Ureter (tissue), 1 donor: Measurements from ENCODE around the gene NAIF1. TPM values are rescaled to one million over a fixed set of nuclear protein-coding genes. Genes with fewer than 3 reads are reported as not detected.
A peak's percentile ranks its signal among the peaks of the same experiment; 100 is the strongest.

Source experiments
- DNase-seq: peaks from one replicate; pipeline ENCODE4 v3.0.0-alpha.2; 2020; ENCODE audit warnings: low spot score
- total RNA-seq: library from RNA; stranded (reverse); gene quantifications from one replicate; pipeline ENCODE4 v1.2.4, GENCODE V29; 2023
- donor health status: DM: yes; HTN: yes; CAD: no.

NAIF1 gene
- total RNA-seq, 1 donor from 2014 or later = 6.9 TPM

DNA sequence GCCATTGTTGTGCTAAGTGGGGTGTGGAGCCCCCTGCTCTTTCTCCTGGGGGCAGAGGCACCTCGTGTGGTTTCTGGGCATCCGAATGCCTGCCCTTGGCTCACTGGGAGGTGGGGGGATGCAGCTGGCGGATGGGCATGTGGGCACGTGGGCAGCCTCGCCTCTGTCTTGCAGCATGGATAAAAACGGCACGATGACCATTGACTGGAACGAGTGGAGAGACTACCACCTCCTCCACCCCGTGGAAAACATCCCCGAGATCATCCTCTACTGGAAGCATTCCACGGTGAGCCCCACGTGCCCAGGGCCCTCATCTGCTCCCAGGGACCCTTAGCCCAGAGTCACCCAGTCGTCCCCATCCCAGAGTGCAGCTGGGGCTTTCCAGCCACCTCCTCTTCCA, 35.1 kb upstream of the NAIF1 start:
- no peak for DNase-seq

DNA sequence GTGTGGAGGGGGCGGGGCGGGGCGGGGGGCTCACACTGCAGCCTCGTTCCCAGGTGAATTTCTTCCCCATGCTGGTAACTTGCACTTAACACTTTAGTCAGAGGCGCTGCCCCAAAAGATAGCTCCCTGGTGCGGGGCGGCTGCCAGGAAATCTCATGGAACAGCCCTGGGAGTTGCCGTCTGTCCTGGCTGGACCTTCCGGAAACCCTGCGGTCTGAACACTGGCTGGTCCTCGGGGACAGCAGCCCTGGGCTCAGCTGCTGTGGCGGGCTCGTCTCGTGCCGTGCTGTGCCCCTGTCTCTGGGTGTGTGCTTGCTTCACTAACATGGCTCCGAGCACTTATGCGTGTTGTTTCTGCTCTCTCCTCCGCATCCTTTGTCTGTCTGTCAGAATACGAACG, 34.6 kb upstream of the NAIF1 start:
- no peak for DNase-seq

DNA sequence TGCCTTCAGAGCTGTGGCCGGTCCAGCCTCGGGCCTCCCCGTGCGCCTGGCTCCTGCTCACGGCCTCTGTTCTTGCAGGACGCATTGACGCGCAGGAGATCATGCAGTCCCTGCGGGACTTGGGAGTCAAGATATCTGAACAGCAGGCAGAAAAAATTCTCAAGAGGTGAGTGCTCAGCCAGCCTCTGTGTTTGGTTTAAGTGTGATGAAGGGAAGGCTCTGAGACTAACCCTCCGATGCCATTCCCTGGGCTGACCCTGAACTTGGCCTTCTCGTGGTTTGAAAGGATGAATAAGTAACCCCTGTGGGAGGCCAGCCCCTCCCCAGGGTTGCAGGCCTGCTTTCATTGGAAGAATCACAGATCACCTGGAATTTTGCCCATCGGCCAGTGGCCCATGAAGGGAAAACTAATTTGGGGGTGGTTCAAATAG, 34.1 kb upstream of the NAIF1 start:
- DNase-seq = no peak

DNA sequence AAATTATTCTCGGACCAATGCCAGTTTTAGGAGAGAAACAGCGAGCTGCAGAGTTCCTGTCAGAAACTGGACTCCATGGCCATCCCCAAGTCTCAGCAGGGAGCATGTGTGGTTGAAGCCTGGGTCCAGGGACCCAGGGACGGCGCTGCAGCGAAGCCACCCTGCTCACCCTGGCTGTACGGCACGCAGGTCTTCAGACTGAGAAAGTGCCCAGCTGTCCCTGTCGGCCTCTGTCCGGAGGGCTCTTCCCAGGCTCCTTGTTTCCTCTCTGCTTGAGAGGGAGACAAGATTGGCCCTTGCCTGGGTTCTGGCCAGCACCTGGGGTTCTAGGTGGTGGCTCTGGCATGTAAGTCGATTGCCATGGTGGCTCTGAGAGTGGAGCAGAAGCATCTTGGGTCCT, 33.5 kb upstream of the NAIF1 start:
- no peak for DNase-seq

DNA sequence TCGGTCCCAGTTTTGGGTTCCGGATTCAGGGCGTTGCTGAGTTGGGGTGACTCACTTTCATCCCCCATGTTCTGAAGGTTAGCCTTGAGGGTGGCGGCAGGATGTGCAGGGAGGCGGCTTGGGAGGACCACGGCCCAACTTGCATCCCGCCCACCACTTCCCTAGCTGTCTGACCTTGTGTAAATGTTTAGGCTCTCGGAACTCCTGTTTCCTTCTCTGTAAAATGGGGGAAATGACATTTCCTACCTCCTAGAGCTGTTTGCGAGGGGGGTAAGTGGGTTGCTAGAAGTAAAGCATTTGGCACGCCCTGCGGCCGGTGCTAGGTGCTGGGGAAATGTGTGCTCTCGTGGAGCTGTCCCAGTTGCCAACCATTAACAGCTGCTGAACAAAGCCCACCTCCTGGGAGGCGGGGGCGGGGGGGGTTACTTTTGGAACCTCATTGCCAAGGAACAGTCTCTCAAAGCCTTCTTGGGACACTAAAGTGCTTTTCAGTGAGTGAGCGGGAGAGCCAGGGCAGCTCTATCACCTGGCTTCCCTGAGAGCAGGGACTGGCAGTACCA, 32.9 kb upstream of the NAIF1 start:
- DNase-seq = no peak

DNA sequence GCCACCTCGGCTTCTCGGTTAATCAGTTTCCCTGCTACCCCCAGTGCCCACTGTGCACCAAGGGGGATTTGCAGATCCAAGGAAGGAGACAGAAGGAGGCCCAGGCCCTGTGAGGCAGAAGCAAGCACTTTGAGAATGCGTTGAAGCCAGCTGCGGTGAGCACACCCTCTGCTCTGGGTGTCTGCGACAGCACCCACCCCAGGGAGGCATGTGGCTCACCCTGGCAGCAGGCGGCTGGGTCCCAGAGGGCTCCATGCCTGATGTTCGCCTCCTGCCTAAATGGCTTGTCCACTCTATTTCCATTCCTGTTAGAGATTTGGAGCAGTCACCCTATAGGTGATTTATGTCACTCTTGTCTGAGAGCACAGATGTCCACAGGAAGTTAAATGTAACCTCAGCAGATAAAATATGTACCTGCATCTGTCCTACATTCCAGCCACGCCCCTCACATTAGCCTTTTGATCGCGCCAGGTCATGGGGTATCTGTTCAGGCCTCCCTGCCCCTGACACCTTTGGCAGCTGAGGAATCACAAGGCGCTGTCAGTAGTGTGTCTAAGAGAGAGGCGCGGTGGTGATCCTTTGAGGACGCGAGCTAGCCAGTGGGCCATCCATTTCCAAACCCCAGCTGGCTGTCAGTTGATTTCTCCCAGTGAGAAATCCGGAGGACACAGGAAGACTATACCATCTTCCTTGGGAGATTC, 32.3 kb upstream of the NAIF1 start:
- DNase-seq = no peak

DNA sequence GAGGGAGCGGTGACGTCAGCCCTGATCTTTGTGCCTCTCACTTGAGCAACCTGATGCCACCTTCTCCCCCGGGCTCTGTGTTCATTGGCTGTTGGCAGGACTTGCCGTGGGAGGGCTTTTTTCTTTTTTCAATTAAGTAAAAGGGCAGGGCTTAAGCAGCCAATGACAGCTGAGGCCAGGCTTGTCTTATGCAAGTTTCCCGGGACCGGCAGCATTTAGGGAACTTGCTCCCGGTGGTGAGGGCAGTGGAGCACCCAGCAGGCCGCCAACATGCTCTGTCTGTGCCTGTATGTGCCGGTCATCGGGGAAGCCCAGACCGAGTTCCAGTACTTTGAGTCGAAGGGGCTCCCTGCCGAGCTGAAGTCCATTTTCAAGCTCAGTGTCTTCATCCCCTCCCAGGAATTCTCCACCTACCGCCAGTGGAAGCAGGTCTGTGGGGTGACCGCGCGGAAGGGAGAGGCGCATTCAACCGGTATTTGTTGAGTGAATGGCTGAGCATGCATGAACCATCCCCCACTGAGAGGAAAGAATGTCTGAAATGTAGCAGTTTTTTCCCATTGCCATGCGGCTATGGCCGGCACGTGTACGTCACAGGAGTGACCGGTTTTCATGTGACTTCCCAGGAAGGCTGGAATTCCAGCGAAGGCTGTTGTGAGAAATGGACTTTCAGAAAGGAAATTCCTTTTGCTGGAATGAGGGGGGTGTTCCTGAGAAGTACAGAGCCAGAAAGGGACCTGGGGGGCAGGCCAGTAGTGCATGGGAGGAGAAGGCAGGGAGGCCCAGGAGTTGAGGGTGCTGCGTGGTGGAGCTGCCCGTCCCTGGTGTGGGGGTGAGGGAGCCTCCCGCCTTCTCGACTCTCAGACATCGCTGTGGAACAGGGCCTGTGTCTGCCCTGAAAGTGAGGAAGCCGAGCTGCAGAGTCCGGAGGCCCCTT, 31.4 kb upstream of the NAIF1 start:
- DNase-seq = peak; percentile 96

DNA sequence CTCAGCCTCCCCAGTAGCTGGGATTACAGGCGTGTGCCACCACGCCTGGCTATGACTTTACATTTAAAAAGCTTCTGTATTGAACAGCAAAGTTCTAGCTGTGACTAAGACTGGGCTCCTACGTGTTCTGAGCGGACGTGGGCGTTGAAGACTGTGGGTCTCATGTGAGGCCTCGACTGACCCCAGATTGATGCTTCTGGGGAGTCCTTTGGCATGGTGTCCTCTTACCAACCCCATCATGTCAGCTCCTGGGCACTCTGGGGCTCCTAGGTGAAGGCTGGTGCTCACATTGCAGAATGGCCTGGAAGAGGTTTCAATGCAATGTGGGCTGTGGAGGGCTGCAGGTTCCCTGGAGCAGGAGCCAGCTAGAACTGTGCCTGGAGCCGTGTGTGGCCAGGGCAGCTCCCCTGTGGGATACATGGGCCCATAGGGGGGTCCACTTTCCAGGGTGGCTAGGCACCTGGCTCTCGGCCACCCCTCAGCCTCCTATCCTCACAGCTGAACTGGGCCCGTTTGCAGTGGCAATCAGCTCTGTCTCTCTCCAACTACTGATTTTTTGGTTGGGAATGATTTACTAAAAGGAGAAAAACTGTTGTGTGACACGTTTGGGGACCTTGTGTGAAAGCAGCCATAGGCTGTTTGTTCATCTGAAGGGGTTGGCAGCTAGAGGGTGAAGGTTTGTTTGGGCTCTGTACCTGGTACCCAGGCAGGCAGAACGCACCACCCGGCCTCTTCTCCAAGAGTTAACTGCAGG, 30.6 kb upstream of the NAIF1 start:
- DNase-seq = no peak

DNA sequence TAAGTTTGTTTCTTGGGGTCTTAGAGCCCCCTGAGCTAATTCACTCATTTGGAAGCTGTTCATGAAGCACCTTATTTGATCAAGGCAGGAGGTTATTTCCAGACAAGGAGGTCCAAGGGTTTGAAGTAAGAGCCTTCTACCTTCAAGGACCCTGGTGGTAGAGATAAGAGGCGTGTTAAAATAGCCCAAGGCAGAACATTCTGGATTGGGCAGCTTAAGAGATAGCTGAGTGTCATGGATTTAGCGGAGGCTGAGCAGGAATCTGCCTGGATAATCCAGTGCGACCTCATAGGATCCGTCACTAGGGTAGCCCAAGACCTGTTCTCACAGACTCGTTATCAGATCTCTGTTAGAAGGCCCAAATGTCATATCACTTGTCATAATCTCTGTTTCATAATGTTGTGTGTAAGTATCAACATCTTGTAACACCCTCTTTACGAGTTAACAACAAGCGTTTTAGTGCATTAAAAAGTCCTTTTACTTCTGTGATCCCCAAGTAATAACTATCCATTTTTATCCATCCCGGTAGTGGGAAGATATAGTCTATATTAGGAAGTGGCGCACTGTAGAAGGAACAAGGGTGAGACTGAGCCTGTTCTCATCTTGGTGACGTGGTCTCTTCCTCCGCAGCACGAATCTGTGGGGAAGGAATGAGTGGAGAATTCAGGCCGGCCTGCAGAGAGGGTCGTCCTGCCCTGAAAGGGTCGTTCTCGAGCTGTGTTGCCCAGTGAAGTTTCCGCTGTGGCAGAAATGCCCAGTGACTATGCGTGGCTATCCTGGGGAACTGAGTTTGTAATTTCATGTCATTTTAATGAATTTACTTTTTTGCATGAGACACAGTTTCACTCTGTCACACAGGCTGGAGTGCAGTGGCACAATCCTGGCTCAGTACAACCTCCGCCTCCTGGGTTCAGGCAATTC, 29.8 kb upstream of the NAIF1 start:
- no peak for DNase-seq

DNA sequence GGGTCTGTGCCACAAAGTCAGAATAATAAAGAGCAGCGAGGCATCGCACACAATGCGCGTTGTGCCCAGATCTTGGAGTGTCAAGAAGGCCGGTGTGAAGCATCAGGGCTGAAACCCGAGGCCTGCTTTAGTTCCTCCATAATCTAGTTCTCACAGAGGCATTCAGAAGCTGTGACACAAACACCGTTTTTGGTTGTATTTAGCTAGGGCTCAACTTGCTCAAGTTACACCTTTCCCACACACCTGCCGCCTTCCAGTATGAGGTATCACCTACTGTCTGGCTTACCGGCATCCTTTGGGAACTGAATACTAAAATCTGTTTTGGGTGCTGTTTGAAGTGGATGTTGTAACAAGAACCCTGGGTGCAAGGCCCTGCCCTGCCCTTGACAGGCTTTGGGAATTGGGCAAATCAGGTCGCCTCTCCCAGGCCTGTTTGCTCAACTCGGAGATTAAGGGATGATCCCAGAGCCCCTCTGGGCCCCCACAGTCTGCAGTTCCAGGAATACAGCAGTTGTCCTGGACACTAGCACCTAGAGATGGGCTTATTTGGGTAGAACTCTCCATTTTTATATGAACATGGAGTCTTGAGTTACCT, 27.9 kb upstream of the NAIF1 start:
- no peak for DNase-seq

DNA sequence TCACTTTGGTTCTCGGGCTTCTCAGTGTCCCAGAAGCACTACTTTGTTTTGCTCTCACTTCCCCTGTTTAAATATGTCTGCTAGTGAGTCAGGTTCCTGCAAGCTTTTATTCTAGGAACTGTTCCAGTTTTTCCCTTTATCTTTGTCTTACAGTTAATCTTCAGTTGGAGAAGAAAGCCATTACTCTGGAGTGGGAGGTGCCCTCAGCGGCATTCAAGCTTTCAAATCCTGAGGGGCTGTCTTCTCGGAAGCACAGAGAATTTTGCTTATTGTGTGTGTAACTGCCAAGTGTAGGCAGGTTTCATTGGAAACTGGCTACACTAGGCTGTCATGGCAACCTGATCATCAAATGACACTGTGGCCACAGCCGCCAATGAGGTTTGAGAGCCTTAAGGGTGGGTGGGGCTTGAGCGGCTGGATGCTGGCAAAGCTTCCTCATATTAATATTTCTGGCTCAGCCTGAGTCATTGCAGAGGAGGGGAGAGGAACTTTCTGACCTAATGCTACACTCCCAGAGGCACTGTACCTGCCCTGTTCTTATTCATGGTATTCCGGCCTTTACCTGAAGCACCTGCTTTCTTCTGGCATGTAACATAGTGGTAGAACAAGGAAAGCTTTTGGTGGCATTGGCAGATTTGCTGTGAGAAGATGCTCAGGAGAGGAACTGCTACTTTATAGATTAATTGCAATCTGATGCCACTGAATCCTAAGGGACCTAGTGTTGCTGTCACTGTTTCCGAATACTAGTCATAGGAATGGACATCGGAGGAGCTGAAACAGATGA, 27.2 kb upstream of the NAIF1 start:
- DNase-seq = peak; percentile 95

DNA sequence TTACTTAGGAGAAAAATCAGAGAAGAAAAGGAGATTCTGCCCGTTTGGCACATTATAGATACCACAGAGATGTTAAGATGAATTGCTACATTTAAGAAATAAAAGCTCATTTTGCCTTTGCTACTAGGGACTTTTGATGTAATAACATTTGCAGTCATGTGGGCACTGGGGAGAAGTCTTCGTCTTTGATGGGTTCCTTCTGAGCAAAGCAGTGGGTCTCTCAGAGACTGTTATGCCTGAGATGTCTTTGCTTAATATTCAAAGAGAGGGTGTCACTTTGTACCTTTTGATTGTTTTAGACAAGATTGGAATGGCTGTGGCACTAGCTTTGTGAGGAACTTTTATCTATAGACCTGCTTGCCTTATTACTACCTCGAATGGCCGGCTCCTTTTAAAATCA, 25.9 kb upstream of the NAIF1 start:
- DNase-seq = no peak

DNA sequence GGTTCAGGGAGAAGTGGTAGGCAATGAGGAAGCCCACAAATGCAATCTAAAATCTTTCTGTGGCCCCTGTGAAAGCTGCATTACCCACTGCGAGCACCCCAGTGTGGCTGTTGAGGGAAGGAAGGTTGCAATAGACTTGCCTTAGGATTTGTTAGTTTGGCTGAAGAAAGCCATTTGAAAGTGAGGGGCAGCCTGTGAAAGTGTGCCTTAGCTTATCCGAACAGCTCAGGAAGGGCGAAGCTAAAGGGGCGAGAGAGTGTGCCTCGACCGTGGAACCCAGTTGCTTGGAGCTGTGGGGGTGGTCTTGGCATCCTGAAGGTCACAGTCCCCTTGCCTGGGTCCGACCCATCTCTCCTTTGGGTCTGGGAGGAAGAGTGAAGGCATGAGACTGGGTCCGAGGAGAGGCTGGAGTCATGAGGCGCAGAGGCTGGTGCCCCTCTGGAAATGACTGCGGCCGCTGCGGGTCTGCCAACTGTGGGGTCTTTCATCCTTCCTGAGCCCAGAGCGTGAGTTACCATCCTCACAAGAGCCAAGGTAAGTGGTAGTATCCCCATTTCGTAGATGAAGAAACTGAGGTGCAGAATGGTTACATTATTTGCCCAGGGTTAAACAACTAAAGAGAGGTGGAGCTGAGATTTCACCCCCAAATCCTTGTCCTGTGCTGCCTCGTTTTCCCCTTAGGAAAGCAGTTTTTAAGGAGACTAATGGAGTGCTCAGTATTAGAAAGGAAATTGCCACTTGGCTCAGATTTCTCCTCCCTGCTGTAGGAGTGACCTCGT, 25.3 kb upstream of the NAIF1 start:
- no peak for DNase-seq

DNA sequence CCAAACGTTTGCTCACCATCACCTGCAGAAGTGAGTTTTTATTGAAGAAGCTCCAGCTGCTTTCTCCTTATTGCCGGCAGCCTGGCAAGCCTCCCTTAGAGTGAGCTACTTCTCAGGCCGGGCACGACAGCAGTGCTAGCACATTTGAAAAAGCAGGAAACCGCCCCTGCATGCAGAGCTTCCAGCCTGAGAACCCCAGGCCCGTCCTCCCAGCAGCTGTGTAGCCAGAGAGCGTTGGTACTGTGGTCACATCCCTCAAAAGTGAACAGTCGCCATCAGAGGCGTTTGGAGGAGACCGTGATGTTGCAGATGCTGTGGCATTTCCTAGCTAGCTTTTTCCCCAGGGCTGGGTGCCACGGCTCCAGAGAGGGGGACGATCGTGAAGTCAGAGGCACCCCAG, 24.5 kb upstream of the NAIF1 start:
- no peak for DNase-seq

DNA sequence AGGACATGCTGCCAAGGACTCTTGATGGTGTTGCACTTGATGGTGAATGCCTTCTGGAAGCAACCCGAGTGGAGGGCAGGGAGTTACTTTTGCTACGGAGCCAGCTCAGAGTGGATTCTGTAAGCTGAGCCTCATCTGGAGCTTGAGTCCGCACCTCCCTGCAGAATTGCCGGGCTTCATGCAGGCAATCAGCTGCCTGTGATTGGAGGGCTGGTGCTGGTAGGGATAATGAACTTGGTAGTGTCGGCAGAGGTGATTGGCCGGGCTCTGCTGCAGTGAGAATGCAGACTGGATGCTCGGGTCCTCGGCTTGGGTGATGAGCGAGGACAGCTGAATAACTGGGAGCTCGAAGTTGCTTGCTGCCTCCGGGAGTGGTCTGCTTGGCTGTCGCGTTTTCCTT, 24.0 kb upstream of the NAIF1 start:
- peak; percentile 72 for DNase-seq

DNA sequence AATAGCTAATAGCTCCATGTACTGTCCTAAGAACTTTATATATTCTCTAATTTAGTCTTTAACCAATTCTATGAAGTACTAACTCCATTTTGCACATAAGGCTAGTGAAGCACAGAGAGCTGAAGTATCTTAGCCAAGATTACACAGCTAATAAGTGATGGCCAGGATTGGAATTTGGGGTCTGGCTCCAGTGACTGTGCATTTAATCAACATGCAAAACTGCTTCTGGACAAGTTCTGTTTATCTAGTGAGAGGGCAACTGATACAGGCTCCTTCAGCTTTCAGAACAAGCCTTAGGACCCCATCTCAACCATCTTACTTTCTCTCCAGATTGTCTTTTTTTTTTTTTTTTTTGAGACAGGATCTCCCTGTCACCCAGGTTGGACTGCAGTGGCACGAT, 22.2 kb upstream of the NAIF1 start:
- no peak for DNase-seq

DNA sequence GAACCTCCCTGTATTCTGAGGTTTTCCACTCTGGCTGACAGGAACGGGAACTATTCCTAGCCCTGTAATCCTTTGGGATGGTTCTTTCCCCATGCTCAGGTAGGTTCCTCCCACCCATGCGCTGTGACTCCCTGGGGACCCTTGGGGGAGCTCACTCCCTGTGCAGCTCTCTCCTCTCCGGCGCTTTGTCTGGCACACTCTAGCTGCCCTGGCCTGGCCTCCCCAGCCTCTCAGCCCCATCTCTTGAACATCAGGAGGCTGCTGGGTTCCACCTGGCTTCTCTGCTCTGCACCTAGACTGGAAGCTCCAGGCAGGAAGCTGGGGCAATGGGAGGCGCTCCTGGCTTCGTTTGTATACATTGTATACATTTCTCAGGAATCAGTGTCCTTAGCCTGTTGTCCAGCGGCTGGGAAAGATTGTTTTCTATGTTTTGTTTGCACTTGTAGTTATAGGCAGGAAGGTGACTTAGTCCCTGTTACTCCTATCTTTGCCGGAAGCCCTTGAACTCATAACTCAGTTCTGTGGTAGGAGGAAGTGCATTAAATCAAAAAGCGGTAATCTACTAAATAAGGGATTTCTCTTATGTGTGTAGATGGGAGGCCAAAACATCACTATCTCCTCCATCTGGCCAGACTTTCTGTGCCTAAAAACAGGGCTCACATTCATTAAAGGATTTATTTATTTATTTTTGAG, 21.3 kb upstream of the NAIF1 start:
- no peak for DNase-seq

DNA sequence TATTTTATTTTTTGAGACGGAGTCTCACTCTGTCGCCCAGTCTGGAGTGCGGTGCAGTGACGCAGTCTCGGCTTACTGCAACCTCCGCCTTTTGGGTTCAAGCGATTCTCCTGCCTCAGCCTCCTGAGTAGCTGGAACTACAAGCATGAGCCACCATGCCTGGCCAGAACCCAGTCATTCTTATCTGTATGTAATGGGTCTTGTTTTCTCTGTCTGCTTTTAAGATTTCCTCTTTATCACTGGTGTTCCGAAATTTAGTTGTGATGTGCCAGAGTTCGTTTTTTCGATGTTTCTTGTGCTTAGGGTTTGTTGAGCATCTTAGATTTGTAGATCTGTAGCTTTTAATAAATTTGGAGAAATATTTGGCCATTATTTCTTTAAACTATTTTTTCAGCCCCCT, 20.1 kb upstream of the NAIF1 start:
- no peak for DNase-seq
